ENCODE data around the gene FARP2.

Gene FARP2

DNA sequence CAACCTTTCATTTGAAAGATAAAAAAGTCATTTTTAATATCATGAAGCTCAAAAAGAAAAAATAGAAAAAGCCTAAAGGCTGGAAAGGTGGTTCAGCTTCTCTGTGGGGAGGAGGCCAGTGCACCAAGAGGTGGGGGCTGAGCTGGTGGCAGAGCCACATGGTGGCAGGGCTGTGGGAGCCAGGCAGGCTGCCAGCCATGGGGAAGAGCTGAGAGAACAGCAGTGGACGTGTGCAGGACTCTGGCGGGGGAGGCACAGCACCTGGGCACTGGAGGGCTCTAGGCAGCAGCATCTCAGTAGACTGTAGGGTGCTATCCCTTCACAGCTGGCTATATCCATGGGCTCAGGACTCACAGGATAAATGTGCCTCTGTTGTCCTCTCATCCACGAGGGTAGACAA, 104.5 kb downstream of the FARP2 start:
- TF ChIP-seq POU6F1 (CRISPR knock-in tag; IDR thresholded peaks at IDR 0.05; ENCODE audit: borderline replicate concordance, low read depth) (no peak), CSDC2 (CRISPR knock-in tag; IDR thresholded peaks at IDR 0.05) (no peak), RARB (CRISPR knock-in tag; IDR thresholded peaks at IDR 0.05) (no peak), OSR1 (CRISPR knock-in tag; IDR thresholded peaks at IDR 0.05) (no peak), ZNF70 (CRISPR knock-in tag; IDR thresholded peaks at IDR 0.05) (no peak), ARNTL (CRISPR knock-in tag; IDR thresholded peaks at IDR 0.05; ENCODE audit: borderline replicate concordance, low read depth) (no peak), ZFP30 (CRISPR knock-in tag; IDR thresholded peaks at IDR 0.05) (no peak), GLIS3 (CRISPR knock-in tag; IDR thresholded peaks at IDR 0.05) (no peak), TOX (CRISPR knock-in tag; IDR thresholded peaks at IDR 0.05; ENCODE audit: borderline replicate concordance) (no peak), TCF4 (CRISPR knock-in tag; IDR thresholded peaks at IDR 0.05; ENCODE audit: borderline replicate concordance) (no peak), PPARA (CRISPR knock-in tag; IDR thresholded peaks at IDR 0.05; ENCODE audit: borderline replicate concordance) (no peak), SNAI2 (CRISPR knock-in tag; IDR thresholded peaks at IDR 0.05) (no peak), ZC3H10 (CRISPR knock-in tag; IDR thresholded peaks at IDR 0.05) (no peak), PATZ1 (CRISPR knock-in tag; IDR thresholded peaks at IDR 0.05; ENCODE audit: borderline replicate concordance) (no peak), ZNF8 (CRISPR knock-in tag; IDR thresholded peaks at IDR 0.05) (no peak), CSRNP3 (CRISPR knock-in tag; IDR thresholded peaks at IDR 0.05) (no peak), ESRRG (CRISPR knock-in tag; IDR thresholded peaks at IDR 0.05) (no peak), ISL1 (CRISPR knock-in tag; IDR thresholded peaks at IDR 0.05) (no peak), BACH2 (CRISPR knock-in tag; IDR thresholded peaks at IDR 0.05; ENCODE audit: borderline replicate concordance) (no peak), CREB5 (CRISPR knock-in tag; IDR thresholded peaks at IDR 0.05; ENCODE audit: low read depth) (no peak)
- ATAC-seq, result no peak; the same call in 2 of the 3 replicates

GRCh38 chr2:241461693-241462677, 105.9 kb downstream of the FARP2 start:
- no peak for ATAC-seq
- no peak for TF ChIP-seq RARB (CRISPR knock-in tag; IDR thresholded peaks at IDR 0.05)
- TF ChIP-seq, protein P1, sequence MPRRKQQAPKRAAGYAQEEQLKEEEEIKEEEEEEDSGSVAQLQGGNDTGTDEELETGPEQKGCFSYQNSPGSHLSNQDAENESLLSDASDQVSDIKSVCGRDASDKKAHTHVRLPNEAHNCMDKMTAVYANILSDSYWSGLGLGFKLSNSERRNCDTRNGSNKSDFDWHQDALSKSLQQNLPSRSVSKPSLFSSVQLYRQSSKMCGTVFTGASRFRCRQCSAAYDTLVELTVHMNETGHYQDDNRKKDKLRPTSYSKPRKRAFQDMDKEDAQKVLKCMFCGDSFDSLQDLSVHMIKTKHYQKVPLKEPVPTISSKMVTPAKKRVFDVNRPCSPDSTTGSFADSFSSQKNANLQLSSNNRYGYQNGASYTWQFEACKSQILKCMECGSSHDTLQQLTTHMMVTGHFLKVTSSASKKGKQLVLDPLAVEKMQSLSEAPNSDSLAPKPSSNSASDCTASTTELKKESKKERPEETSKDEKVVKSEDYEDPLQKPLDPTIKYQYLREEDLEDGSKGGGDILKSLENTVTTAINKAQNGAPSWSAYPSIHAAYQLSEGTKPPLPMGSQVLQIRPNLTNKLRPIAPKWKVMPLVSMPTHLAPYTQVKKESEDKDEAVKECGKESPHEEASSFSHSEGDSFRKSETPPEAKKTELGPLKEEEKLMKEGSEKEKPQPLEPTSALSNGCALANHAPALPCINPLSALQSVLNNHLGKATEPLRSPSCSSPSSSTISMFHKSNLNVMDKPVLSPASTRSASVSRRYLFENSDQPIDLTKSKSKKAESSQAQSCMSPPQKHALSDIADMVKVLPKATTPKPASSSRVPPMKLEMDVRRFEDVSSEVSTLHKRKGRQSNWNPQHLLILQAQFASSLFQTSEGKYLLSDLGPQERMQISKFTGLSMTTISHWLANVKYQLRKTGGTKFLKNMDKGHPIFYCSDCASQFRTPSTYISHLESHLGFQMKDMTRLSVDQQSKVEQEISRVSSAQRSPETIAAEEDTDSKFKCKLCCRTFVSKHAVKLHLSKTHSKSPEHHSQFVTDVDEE (CRISPR knock-in tag; IDR thresholded peaks at IDR 0.05), result no peak
- TF ChIP-seq GLIS3 (CRISPR knock-in tag; IDR thresholded peaks at IDR 0.05), result no peak
- TF ChIP-seq CSRNP3 (CRISPR knock-in tag; IDR thresholded peaks at IDR 0.05), result no peak
- no peak for TF ChIP-seq CSDC2 (CRISPR knock-in tag; IDR thresholded peaks at IDR 0.05)
- TF ChIP-seq ZNF8 (CRISPR knock-in tag; IDR thresholded peaks at IDR 0.05), result no peak
- TF ChIP-seq OSR1 (CRISPR knock-in tag; IDR thresholded peaks at IDR 0.05), result no peak
- no peak for TF ChIP-seq ZNF70 (CRISPR knock-in tag; IDR thresholded peaks at IDR 0.05)
- TF ChIP-seq TCF4 (CRISPR knock-in tag; IDR thresholded peaks at IDR 0.05; ENCODE audit: borderline replicate concordance), result no peak
- no peak for TF ChIP-seq TOX (CRISPR knock-in tag; IDR thresholded peaks at IDR 0.05; ENCODE audit: borderline replicate concordance)
- TF ChIP-seq ISL1 (CRISPR knock-in tag; IDR thresholded peaks at IDR 0.05), result no peak
- TF ChIP-seq ZFP30 (CRISPR knock-in tag; IDR thresholded peaks at IDR 0.05), result no peak
